ENCODE measurements around the gene SCUBE1.

Gene SCUBE1

DNA sequence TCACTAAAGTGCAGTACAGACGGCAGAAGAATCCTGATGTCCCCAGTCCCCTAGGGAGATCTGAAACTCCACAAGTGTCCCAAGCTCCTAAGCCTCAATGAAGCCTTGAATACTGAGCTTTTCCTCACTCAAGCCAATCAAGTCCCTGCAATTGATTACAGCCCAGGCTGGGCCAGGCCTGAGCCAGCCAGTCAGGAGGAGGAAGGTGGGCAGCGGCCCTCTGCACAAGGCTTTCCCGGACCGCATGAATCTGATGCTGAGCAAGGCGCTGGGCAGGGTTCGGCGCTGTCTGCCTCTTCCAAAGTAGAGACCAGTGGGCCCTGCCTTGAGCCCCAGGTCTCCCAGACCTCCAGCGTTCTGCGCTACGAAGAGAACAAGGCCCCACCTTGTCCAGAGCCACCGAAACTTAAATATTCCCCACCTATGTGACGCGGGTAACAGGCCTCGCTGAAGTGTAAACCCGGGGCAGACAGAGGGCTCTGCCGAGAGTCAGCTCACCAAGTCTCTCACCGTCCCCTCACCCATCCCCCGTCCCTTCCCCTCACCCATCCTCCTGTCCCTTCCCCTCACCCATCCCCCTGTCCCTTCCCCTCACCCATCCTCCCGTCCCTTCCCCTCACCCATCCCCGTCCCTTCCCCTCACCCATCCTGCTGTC is 63.2 kb downstream of the SCUBE1 start:
- TF ChIP-seq, protein P1, sequence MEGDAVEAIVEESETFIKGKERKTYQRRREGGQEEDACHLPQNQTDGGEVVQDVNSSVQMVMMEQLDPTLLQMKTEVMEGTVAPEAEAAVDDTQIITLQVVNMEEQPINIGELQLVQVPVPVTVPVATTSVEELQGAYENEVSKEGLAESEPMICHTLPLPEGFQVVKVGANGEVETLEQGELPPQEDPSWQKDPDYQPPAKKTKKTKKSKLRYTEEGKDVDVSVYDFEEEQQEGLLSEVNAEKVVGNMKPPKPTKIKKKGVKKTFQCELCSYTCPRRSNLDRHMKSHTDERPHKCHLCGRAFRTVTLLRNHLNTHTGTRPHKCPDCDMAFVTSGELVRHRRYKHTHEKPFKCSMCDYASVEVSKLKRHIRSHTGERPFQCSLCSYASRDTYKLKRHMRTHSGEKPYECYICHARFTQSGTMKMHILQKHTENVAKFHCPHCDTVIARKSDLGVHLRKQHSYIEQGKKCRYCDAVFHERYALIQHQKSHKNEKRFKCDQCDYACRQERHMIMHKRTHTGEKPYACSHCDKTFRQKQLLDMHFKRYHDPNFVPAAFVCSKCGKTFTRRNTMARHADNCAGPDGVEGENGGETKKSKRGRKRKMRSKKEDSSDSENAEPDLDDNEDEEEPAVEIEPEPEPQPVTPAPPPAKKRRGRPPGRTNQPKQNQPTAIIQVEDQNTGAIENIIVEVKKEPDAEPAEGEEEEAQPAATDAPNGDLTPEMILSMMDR (IDR thresholded peaks at IDR 0.05), result no peak

DNA sequence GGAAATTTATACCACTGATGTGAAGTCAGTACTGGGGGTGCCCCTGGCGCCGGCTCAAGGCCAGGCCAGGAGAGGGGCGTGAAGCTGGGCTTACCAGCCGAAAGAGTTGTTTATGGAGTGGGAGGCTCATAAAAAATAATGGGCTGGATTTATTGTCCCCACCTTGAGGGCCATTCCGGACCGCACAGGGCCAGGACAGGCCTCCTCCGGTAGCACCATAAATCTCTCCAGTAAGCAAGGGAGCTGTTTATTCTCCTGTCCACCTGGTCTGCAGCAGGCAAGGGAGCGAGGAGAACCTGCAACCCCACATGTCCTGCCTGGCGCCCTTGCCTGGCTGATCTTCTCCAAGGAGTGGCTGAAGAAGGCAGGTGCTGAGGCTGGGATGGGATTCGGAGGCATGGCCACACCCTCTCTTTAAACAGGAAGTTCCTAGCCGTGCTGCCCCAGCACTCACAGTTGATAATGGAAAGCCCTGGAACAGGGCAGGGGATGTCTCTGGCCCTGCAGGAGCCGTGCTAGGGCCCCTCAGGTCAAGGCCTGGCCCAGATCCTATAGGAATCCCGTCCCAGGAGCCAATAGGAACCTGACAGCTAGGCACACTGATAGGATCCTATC is 65.1 kb downstream of the SCUBE1 start:
- H3K4me1 ChIP-seq, result no peaks in the 10 kb centered on the region
- TF ChIP-seq, protein P1 (IDR thresholded peaks at IDR 0.05), result no peak
- H3K9me3 ChIP-seq (ENCODE audit: control insufficient read depth, low read length), result no peaks in the 10 kb centered on the region
- H3K36me3 ChIP-seq (ENCODE audit: control insufficient read depth, insufficient read depth, low read length), result no peaks in the 10 kb centered on the region
- no peak overlapping the region for H3K4me3 ChIP-seq (ENCODE audit: low read depth, low read length)
- H3K9ac ChIP-seq, result no peak overlapping the region
- no peak overlapping the region for H2AFZ ChIP-seq
- no peak overlapping the region for H3K4me2 ChIP-seq (ENCODE audit: low read length)
- H3K27ac ChIP-seq, result no peak overlapping the region
- H3K79me2 ChIP-seq, result no peaks in the 10 kb centered on the region
- H3K27me3 ChIP-seq (ENCODE audit: control insufficient read depth, insufficient read depth, low read length), result no peaks in the 10 kb centered on the region

More for the DNA sequence above, 63.2 kb downstream of the SCUBE1 start:
- Histone ChIP-seq H2AFZ (no peak overlapping the region), H3K9ac (no peak overlapping the region), H3K79me2 (no peaks in the 10 kb centered on the region), H3K27ac (no peak overlapping the region), H3K4me1 (no peaks in the 10 kb centered on the region), H3K4me2 (ENCODE audit: low read length) (no peak overlapping the region), H3K9me3 (ENCODE audit: control insufficient read depth, low read length) (no peaks in the 10 kb centered on the region), H3K4me3 (ENCODE audit: low read depth, low read length) (no peak overlapping the region), H3K27me3 (ENCODE audit: control insufficient read depth, insufficient read depth, low read length) (no peaks in the 10 kb centered on the region), H3K36me3 (ENCODE audit: control insufficient read depth, insufficient read depth, low read length) (no peaks in the 10 kb centered on the region)

DNA sequence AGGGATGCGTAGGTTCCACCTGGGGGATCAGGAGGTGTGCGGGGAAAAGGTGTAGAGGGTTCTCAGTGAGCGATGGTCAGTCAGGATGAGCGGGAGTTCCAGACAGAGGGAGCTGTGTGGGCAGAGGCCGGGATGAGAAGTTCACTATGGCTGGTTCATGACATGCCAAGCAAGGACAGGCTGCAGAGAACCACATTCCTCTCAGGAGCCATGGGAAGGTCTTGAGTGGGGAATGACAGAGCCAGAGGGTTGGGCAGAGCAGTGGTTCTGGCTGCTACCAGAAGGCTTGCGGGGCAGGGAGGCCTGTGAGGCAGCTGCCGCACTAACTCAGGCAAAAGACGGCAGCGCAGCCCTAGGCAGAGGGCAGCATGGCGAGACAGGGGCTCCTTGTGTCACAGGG is 66.1 kb downstream of the SCUBE1 start:
- H3K4me3 ChIP-seq (ENCODE audit: low read depth, low read length), result no peak overlapping the region

DNA sequence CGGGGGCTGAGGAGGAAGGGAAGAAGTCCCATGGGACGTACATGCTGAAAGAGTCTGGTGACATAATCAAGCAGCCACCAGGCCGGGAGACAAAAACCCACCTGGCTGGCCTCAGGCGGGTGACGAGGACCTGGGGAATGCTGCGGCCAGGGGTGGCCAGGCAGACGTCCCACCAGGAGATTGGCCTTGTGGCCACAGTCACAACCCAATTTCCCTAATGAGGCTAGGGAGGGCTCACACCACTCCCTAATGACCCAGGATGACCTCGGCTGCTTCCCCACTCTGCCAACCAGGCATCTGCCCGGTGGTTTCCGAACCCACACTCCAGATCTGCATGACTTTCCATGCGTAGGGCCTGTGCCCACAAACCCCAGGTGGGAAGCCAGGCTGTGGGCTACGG is 66.9 kb downstream of the SCUBE1 start:
- Histone ChIP-seq H3K27ac (no peak overlapping the region), H3K79me2 (no peaks in the 10 kb centered on the region), H3K9me3 (ENCODE audit: control insufficient read depth, low read length) (no peaks in the 10 kb centered on the region), H3K27me3 (ENCODE audit: control insufficient read depth, insufficient read depth, low read length) (no peaks in the 10 kb centered on the region), H3K36me3 (ENCODE audit: control insufficient read depth, insufficient read depth, low read length) (no peaks in the 10 kb centered on the region), H3K9ac (no peak overlapping the region), H3K4me3 (ENCODE audit: low read depth, low read length) (no peak overlapping the region), H2AFZ (no peak overlapping the region), H3K4me2 (ENCODE audit: low read length) (no peak overlapping the region), H3K4me1 (no peaks in the 10 kb centered on the region)
- TF ChIP-seq, protein P1 (IDR thresholded peaks at IDR 0.05), result no peak

More for the DNA sequence above, 66.1 kb downstream of the SCUBE1 start:
- H3K9me3 ChIP-seq (ENCODE audit: control insufficient read depth, low read length), result no peaks in the 10 kb centered on the region
- no peaks in the 10 kb centered on the region for H3K4me1 ChIP-seq
- H3K4me2 ChIP-seq (ENCODE audit: low read length), result no peak overlapping the region
- TF ChIP-seq, protein P1 (IDR thresholded peaks at IDR 0.05), result no peak
- no peak overlapping the region for H3K9ac ChIP-seq
- H3K79me2 ChIP-seq, result no peaks in the 10 kb centered on the region
- H3K36me3 ChIP-seq (ENCODE audit: control insufficient read depth, insufficient read depth, low read length), result no peaks in the 10 kb centered on the region
- no peaks in the 10 kb centered on the region for H3K27me3 ChIP-seq (ENCODE audit: control insufficient read depth, insufficient read depth, low read length)
- H3K27ac ChIP-seq, result no peak overlapping the region
- H2AFZ ChIP-seq, result no peak overlapping the region
